ENCODE data around the gene MATR3. TPM values are rescaled to one million over a fixed set of nuclear protein-coding genes. Genes with fewer than 3 reads are reported as not detected.
"Not testable (repeated sequence)": the region's sequence is repeated elsewhere in the genome, so short reads cannot be mapped to it uniquely, and the experiment has no call there.

MATR3 gene
- total RNA-seq, 3 donors from 2014 or later: 213 to 349 (median 279) TPM

GRCh38 chr5:139354186-139354585, 60.6 kb downstream of the MATR3 start:
- H3K4me3 ChIP-seq: no peak overlapping the region
- no peak for DNase-seq (ENCODE audit: low spot score in 2 of 2)
- TF ChIP-seq, protein P1, sequence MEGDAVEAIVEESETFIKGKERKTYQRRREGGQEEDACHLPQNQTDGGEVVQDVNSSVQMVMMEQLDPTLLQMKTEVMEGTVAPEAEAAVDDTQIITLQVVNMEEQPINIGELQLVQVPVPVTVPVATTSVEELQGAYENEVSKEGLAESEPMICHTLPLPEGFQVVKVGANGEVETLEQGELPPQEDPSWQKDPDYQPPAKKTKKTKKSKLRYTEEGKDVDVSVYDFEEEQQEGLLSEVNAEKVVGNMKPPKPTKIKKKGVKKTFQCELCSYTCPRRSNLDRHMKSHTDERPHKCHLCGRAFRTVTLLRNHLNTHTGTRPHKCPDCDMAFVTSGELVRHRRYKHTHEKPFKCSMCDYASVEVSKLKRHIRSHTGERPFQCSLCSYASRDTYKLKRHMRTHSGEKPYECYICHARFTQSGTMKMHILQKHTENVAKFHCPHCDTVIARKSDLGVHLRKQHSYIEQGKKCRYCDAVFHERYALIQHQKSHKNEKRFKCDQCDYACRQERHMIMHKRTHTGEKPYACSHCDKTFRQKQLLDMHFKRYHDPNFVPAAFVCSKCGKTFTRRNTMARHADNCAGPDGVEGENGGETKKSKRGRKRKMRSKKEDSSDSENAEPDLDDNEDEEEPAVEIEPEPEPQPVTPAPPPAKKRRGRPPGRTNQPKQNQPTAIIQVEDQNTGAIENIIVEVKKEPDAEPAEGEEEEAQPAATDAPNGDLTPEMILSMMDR (IDR thresholded peaks at IDR 0.05): no peak
- TF ChIP-seq POLR2AphosphoS5 (IDR thresholded peaks at IDR 0.05) (no peak), POLR2A (IDR thresholded peaks at IDR 0.05) (no peak)
- intact Hi-C loops (cut with DNase I; ENCODE audit: low total_unique reads): no loop called here
- no peak overlapping the region for H3K27ac ChIP-seq
- no peaks in the 10 kb centered on the region for H3K36me3 ChIP-seq
- H3K27me3 ChIP-seq: no peaks in the 10 kb centered on the region
- no peaks in the 10 kb centered on the region for H3K9me3 ChIP-seq
- no peaks in the 10 kb centered on the region for H3K4me1 ChIP-seq

- not testable (repeated sequence) for DNase-seq (ENCODE audit: low spot score in 2 of 2); H3K27me3 ChIP-seq; H3K4me1 ChIP-seq; H3K36me3 ChIP-seq; H3K9me3 ChIP-seq; H3K27ac ChIP-seq; H3K4me3 ChIP-seq
- intact Hi-C loops (cut with DNase I; ENCODE audit: low total_unique reads): loop anchor here (1.0 kb wide), 1 partner anchor 11 kb away; no protein-coding TSS in a partner anchor
Measured at GRCh38 chr5:139355900-139356299, 62.4 kb downstream of the MATR3 start.

- H3K27ac ChIP-seq: no peak overlapping the region
- H3K4me1 ChIP-seq: no peaks in the 10 kb centered on the region
- intact Hi-C loops (cut with DNase I; ENCODE audit: low total_unique reads): no loop called here
- TF ChIP-seq POLR2A (IDR thresholded peaks at IDR 0.05): no peak
- TF ChIP-seq POLR2AphosphoS5 (IDR thresholded peaks at IDR 0.05): no peak
- H3K36me3 ChIP-seq: no peaks in the 10 kb centered on the region
- no peaks in the 10 kb centered on the region for H3K9me3 ChIP-seq
- DNase-seq (ENCODE audit: low spot score in 2 of 2): no peak
- H3K27me3 ChIP-seq: no peaks in the 10 kb centered on the region
- no peak overlapping the region for H3K4me3 ChIP-seq
Measured at GRCh38 chr5:139358064-139358463, 64.5 kb downstream of the MATR3 start.

GRCh38 chr5:139360384-139360783, 66.8 kb downstream of the MATR3 start:
- Histone ChIP-seq H3K9me3 (no peaks in the 10 kb centered on the region), H3K4me3 (no peak overlapping the region), H3K27ac (no peak overlapping the region), H3K36me3 (peaks cover 3% of the 10 kb centered on the region), H3K27me3 (no peaks in the 10 kb centered on the region), H3K4me1 (no peaks in the 10 kb centered on the region)
- peak in 1 of 2 donors; percentile 3 for DNase-seq (ENCODE audit: low spot score in 2 of 2)
- no peak for TF ChIP-seq POLR2A (IDR thresholded peaks at IDR 0.05)
- TF ChIP-seq POLR2AphosphoS5 (IDR thresholded peaks at IDR 0.05): no peak
- intact Hi-C loops (cut with DNase I; ENCODE audit: low total_unique reads): no loop called here

DNA sequence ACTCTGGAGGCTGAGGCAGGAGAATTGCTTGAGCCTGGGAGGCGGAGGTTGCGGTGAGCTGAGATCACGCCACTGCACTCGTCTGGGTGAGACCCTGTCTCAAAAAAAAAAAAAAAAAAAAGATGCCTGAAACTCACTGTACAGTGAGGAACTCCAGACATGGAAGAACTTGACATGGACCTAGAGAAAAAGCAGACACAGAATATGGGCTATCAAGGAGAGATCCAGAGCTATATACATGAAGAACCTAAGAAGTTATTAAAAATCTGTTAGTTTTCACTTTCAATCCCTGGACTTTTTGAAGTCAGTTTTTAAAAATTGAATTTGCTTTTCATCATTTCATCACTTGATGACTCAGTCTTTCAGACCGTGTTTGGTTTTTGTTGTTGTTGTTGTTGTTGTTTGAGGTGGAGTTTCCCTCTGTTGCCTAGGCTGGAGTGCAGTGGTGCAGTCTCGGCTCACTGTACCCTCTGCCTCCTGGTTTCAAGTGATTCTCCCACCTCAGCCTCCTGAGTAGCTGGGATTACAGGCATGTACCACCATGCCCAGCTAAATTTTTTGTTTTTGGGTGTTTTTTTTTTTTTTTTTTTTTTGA, 68.4 kb downstream of the MATR3 start:
- peak in 1 of 2 donors; percentile 2 for DNase-seq (ENCODE audit: low spot score in 2 of 2)
- no peak for TF ChIP-seq POLR2AphosphoS5 (IDR thresholded peaks at IDR 0.05)
- TF ChIP-seq, protein P1 (IDR thresholded peaks at IDR 0.05): no peak
- no peak for TF ChIP-seq POLR2A (IDR thresholded peaks at IDR 0.05)
- Histone ChIP-seq H3K4me1 (no peaks in the 10 kb centered on the region), H3K27me3 (no peaks in the 10 kb centered on the region), H3K4me3 (no peak overlapping the region), H3K9me3 (no peaks in the 10 kb centered on the region), H3K36me3 (peaks cover 3% of the 10 kb centered on the region), H3K27ac (no peak overlapping the region)
- intact Hi-C loops (cut with DNase I; ENCODE audit: low total_unique reads): no loop called here

- intact Hi-C loops (cut with DNase I; ENCODE audit: low total_unique reads): no loop called here
- no peak for TF ChIP-seq POLR2AphosphoS5 (IDR thresholded peaks at IDR 0.05)
- TF ChIP-seq POLR2A (IDR thresholded peaks at IDR 0.05): no peak
- TF ChIP-seq, protein P1 (IDR thresholded peaks at IDR 0.05): no peak
- no peaks in the 10 kb centered on the region for H3K27me3 ChIP-seq
- H3K27ac ChIP-seq: no peak overlapping the region
- no peak overlapping the region for H3K4me3 ChIP-seq
- peak in 1 of 2 donors; percentile 2 for DNase-seq (ENCODE audit: low spot score in 2 of 2)
- no peaks in the 10 kb centered on the region for H3K4me1 ChIP-seq
- no peaks in the 10 kb centered on the region for H3K9me3 ChIP-seq
- H3K36me3 ChIP-seq: peaks cover 3% of the 10 kb centered on the region
Measured at GRCh38 chr5:139363937-139364336, 70.4 kb downstream of the MATR3 start.

Data from breast epithelium (tissue), 4 donors.